Liver (tissue), 3 donors: Measurements from ENCODE around the gene RICTOR.

ENCODE experiments used
- FOXA1 ChIP-seq: IDR thresholded peaks from 2 replicates; pipeline ENCODE4 v1.6.1; 2016; ENCODE audit warnings: antibody characterized with exemption
- RAD21 ChIP-seq, 2 donors: IDR thresholded peaks; 2 replicates each; pipeline ENCODE4 v1.6.1; 2016; ENCODE audit warnings: antibody characterized with exemption in 2 of 2, mild to moderate bottlenecking in 2 of 2
- TAF1 ChIP-seq: conservative IDR thresholded peaks from 2 replicates; pipeline ENCODE4 v1.6.1; 2016; ENCODE audit warnings: antibody characterized with exemption, mild to moderate bottlenecking
- YY1 ChIP-seq: IDR thresholded peaks from 2 replicates; pipeline ENCODE4 v1.6.1; 2016; ENCODE audit warnings: antibody characterized with exemption, mild to moderate bottlenecking
- TF ChIP-seq, protein P1 (sequence below): fragments of 150-350 bp; IDR thresholded peaks from 2 replicates; pipeline ENCODE4 v1.5.1; 2017; ENCODE audit warnings: improper control_type of control experiment, low read depth, low read length; ENCODE audit not compliant: missing input control
- TF ChIP-seq, protein P2 (sequence below): IDR thresholded peaks from 2 replicates; pipeline ENCODE4 v1.6.1; 2016; ENCODE audit warnings: antibody characterized with exemption
- donor health status: healthy.
- donor health status: healthy.

GRCh38 chr5:39109606-39110005, 35.4 kb upstream of the RICTOR start:
- TF ChIP-seq, protein P1, sequence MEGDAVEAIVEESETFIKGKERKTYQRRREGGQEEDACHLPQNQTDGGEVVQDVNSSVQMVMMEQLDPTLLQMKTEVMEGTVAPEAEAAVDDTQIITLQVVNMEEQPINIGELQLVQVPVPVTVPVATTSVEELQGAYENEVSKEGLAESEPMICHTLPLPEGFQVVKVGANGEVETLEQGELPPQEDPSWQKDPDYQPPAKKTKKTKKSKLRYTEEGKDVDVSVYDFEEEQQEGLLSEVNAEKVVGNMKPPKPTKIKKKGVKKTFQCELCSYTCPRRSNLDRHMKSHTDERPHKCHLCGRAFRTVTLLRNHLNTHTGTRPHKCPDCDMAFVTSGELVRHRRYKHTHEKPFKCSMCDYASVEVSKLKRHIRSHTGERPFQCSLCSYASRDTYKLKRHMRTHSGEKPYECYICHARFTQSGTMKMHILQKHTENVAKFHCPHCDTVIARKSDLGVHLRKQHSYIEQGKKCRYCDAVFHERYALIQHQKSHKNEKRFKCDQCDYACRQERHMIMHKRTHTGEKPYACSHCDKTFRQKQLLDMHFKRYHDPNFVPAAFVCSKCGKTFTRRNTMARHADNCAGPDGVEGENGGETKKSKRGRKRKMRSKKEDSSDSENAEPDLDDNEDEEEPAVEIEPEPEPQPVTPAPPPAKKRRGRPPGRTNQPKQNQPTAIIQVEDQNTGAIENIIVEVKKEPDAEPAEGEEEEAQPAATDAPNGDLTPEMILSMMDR, result no peak
- no peak for TF ChIP-seq YY1
- no peak for TF ChIP-seq RAD21 (IDR thresholded peaks at IDR 0.05)
- TF ChIP-seq FOXA1, result no peak
- TF ChIP-seq TAF1, result no peak
- TF ChIP-seq, protein P2, sequence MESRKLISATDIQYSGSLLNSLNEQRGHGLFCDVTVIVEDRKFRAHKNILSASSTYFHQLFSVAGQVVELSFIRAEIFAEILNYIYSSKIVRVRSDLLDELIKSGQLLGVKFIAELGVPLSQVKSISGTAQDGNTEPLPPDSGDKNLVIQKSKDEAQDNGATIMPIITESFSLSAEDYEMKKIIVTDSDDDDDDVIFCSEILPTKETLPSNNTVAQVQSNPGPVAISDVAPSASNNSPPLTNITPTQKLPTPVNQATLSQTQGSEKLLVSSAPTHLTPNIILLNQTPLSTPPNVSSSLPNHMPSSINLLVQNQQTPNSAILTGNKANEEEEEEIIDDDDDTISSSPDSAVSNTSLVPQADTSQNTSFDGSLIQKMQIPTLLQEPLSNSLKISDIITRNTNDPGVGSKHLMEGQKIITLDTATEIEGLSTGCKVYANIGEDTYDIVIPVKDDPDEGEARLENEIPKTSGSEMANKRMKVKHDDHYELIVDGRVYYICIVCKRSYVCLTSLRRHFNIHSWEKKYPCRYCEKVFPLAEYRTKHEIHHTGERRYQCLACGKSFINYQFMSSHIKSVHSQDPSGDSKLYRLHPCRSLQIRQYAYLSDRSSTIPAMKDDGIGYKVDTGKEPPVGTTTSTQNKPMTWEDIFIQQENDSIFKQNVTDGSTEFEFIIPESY, result no peak
